Ramos (cell line): ENCODE data around the gene DELE1.
"Not testable (repeated sequence)": the region's sequence is repeated elsewhere in the genome, so short reads cannot be mapped to it uniquely, and the experiment has no call there.

ENCODE experiments used
- in situ Hi-C: fragments of 300-500 bp; cut with MboI; formaldehyde crosslinking; loops from one replicate; pipeline ENCODE4 v1.14.3; 2022; ENCODE audit warnings: low sequenced_read_pairs; ENCODE audit not compliant: unreplicated experiment

DELE1 gene

GRCh38 chr5:141883184-141883891 lies 40.3 kb upstream of the DELE1 start:
- in situ Hi-C loops = loop anchor here (5.0 kb wide), 1 partner anchor 191 kb away; no protein-coding TSS in a partner anchor

GRCh38 chr5:141883892-141884318 lies 39.8 kb upstream of the DELE1 start:
- in situ Hi-C loops = loop anchor here (5.0 kb wide), 1 partner anchor 192 kb away; no protein-coding TSS in a partner anchor

GRCh38 chr5:141889282-141889871 lies 34.3 kb upstream of the DELE1 start:
- in situ Hi-C loops = no loop called here

- in situ Hi-C loops = not testable (repeated sequence)
These were observed 33.2 kb upstream of the DELE1 start for GRCh38 chr5:141890429-141890828.

GRCh38 chr5:141897425-141897824 lies 26.2 kb upstream of the DELE1 start:
- in situ Hi-C loops = no loop called here

GRCh38 chr5:141898448-141899049 lies 25.1 kb upstream of the DELE1 start:
- in situ Hi-C loops = no loop called here

- in situ Hi-C loops = no loop called here
These were observed 21.5 kb upstream of the DELE1 start for GRCh38 chr5:141902015-141902814.

GRCh38 chr5:141903261-141903660 lies 20.4 kb upstream of the DELE1 start:
- in situ Hi-C loops = no loop called here

GRCh38 chr5:141904551-141904950 lies 19.1 kb upstream of the DELE1 start:
- in situ Hi-C loops = no loop called here

GRCh38 chr5:141906517-141906916 lies 17.2 kb upstream of the DELE1 start:
- in situ Hi-C loops = no loop called here

GRCh38 chr5:141906972-141907371 lies 16.7 kb upstream of the DELE1 start:
- in situ Hi-C loops = no loop called here

- in situ Hi-C loops = no loop called here
These were observed 14.9 kb upstream of the DELE1 start for GRCh38 chr5:141908796-141909195.

GRCh38 chr5:141909212-141909611 lies 14.5 kb upstream of the DELE1 start:
- in situ Hi-C loops = no loop called here

- in situ Hi-C loops = no loop called here
These were observed 13.4 kb upstream of the DELE1 start for GRCh38 chr5:141910271-141910673.

GRCh38 chr5:141913560-141914198 lies 10.0 kb upstream of the DELE1 start:
- in situ Hi-C loops = no loop called here

GRCh38 chr5:141914199-141914743 lies 9.4 kb upstream of the DELE1 start:
- in situ Hi-C loops = no loop called here

GRCh38 chr5:141914797-141915196 lies 8.9 kb upstream of the DELE1 start:
- in situ Hi-C loops = no loop called here

GRCh38 chr5:141915881-141916336 lies 7.8 kb upstream of the DELE1 start:
- in situ Hi-C loops = no loop called here

GRCh38 chr5:141916522-141916921 lies 7.1 kb upstream of the DELE1 start:
- in situ Hi-C loops = no loop called here

GRCh38 chr5:141917760-141918159 lies 5.9 kb upstream of the DELE1 start:
- in situ Hi-C loops = no loop called here
